NCI-H82 treated with DMSO at 0.1 percent for 48 hours (cell line): ENCODE measurements around the gene SLC25A2.
"Not testable (repeated sequence)": the region's sequence is repeated elsewhere in the genome, so short reads cannot be mapped to it uniquely, and the experiment has no call there.

Source experiments
- DNase-seq: peaks from one replicate; lab custom pipeline; 2025; ENCODE audit not compliant: unreplicated experiment; lab: John Stamatoyannopoulos, UW

Gene SLC25A2

DNA sequence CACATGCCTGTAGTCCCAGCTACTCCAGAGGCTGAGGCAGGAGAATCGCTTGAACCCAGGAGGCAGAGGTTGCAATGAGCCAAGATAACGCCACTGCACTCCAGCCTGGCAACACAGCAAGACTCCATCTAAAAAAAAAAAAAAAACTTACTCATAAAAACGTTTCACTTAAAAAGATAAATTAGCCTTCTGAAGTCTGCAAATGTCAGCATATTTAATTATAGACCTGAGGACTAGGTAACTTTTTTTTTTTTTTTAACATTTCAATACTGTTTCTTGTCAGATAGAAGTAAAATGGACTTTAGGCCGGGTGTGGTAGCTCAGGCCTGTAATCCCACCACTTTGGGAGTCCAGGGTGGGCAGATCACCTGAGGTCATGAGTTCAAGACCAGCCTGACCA, 13.1 kb upstream of the SLC25A2 start:
- not testable (repeated sequence) for DNase-seq

DNA sequence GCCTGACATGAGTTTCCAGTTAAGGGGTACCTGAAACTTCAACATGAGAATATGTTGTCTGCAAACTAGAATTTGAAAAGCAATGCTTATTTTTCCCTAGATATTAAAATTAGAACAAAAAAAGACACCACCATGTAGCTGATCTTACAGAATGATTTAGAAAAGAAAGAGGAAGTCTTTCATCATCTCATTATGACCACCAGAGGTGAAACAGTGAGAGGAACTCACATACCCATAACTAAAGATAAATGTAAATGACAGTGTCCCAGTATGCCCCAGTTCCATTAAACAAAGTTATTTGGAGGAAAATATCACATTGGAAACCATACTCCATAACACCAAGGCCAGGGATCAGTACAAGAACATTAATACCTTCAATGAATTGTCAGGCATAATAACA, 9.9 kb upstream of the SLC25A2 start:
- DNase-seq: no peak

DNA sequence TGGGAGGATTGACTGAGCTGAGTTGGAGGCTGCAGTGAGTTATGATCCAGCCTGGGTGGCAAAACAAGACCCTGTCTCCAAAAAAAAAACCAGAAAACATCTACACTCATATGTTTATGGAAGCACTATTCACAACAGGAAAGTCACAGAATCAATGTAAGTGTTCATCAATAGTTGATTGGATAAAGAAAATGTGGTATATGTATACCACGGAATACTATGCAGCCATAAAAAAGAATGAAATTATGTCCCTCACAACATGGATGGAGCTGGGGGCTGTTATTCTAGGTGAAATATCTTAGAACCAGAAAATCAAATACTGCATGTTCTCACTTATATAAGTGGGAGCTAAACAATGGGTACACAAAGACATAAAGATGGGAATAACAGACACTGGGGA, 2.8 kb upstream of the SLC25A2 start:
- no peak for DNase-seq

DNA sequence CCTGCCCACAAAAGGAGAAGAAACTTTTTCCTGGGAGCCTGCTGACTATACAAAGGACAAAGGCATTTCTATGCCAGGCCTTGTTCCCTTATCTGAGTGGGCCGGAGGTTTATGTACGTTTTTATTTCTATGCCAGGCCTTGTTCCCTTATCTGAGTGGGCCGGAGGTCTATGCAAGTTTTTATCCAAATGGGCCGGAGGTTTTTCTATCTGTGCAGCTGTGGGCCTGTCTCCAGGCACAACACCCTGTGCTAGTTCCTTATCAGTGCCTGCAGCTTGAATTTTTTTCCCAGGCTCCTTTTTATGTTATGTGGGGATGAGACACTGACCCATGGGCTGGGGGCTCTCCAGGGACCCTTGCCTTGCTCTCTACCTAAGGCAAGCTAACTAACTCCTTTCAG, 5.5 kb downstream of the SLC25A2 start:
- no peak for DNase-seq

DNA sequence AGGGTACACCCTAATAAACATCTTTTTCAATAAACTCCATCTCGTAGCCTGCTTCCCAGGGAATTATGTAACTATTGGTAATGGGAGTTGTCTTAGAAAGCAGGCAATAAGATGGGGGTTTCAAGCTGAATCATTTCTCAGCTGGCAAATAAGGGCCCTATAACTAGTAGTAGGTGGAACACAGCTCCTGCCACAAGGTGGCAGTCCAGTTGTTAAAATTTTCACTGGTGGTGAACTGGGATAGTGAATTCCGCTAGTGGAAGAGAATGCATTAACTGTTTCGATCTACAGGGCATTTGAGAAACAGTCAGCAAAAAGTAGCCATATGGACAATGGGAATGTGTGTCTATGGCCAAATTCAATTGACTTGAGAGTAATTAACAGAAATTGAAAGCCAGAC, 30.9 kb downstream of the SLC25A2 start:
- DNase-seq: no peak

DNA sequence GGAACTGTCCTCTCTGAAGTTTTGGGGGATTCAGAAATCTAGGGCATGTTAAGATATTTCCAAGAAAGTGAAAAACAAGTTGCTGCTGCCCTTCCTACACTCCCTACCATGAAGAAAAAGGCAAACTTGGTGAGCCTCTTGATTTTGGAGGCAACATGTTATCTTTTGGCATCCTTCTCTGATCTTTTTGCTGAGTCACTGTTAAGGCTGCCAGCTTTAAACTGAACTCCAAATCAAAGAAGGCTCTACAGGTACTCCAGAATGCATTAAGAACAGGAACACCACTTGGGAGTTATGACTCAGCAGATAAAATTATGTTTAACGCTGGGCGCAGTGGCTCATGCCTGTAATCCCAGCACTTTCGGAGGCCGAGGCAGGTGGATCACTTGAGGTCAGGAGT, 34.7 kb downstream of the SLC25A2 start:
- DNase-seq: no peak

DNA sequence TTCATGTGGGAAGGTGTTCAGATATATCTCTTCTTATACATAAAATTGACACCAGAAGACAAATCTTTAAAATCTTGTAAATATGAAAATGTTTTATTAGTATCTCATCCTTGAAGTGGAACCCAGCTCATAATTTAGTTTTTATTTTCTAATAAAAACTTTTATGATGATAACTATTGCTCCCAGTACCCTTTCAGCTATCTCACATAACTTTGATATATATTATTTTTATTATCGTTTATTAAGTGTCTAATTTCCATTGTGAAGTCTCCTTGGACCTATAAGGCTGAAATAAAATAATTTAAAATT, 42.7 kb downstream of the SLC25A2 start:
- no peak for DNase-seq

DNA sequence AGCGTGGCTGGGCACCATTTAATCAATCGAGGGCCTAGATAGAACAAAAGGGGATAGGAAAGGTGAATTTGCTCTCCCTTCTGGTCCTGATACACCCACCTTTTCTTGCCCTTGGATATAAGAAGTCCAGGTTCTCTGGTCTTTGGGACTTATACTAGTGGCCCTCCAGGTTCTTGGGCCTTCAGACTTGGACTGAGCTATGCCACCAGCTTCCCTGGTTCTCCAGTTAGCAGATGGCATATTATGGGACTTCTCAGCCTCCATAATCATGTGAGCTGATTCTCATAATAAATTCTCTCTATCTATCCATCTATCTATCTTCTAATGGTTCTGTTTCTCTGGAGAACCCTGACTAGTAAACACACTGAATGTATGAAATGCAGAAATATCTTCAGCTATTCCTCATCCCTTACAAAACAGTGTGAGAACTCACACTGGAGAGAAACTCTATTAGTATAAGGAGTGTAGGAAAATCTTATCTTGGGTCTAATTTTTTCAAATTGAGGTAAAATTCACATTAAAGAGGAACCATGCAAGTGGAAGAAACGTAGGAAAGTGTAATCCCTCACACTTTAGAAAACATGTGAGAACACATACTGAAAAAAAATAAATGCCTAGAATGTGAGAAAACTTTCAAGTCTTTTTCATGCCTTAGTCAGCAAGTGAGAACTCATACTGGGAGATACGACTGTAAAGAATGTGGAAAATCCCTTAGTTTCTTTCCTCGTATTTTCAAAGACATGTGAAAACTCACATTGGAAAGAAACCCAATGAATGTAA, 43.2 kb downstream of the SLC25A2 start:
- no peak for DNase-seq

DNA sequence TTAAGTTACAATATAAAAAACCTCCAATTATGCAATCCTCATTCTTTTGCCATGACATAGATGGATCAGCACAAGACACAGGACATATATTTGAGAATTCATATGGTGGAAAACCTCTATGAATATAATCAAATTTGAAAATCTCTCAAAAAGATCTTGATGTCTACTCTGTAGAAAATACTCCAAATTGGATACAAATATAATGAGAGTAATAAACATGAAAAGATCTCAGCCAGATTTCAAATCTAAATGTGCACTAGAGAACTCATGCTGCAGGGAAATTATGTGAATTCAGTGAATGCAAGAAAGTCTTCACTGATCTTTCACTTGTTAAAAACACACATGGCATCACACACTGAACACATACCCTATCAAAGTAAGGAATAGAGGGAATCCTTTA, 44.9 kb downstream of the SLC25A2 start:
- no peak for DNase-seq

DNA sequence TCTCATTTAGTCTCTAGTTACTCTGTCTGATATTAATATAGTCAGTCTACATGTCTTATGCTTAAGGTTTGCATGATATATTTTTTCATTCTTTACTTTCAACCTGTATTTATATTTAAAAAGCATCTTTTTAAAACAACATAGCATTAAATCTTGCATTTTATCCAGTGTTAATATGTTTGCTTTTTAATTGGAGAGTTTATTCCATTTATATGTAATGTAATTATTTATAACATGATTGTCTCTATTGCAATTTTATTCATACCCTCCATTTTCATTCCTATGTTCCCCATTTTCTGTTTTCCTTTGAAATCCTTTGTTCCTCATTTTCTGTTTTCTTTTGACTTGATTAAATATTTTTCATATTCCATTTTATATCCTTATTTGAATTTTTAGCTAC, 45.4 kb downstream of the SLC25A2 start:
- no peak for DNase-seq
